Adrenal gland (tissue), 12 donors: ENCODE results near the gene CALML6. TPM values are rescaled to one million over a fixed set of nuclear protein-coding genes. Genes with fewer than 3 reads are reported as not detected.

Source experiments
- DNase-seq, 7 donors: peaks; one replicate each; pipeline ENCODE4 v3.0.0-alpha.2; 2019 to 2020
- H3K27ac ChIP-seq, 5 donors: fragments of 200-600 bp; sonication (generic) in 4 of 5; 1 replicate in 3 of 5; 2 replicates in 2 of 5; pipeline versions ENCODE4 v1.5.1 to v1.8.0; 2016 to 2020; ENCODE audit warnings: mild to moderate bottlenecking in 1 of 5
- H3K27me3 ChIP-seq: fragments of 200-600 bp; 2 replicates; pipeline ENCODE4 v1.8.0; 2021
- H3K36me3 ChIP-seq, 2 donors: fragments of 200-600 bp; replicated peaks in 1 of 2; 1 replicate in 1 of 2; 2 replicates in 1 of 2; pipeline versions ENCODE4 v1.5.1 to v1.8.0; 2018 to 2022
- H3K4me1 ChIP-seq, 2 donors: fragments of 200-600 bp; replicated peaks in 1 of 2; 1 replicate in 1 of 2; 2 replicates in 1 of 2; pipeline versions ENCODE4 v1.5.1 to v1.8.0; 2018 to 2021
- H3K4me3 ChIP-seq, 4 donors: fragments of 200-600 bp; sonication (generic) in 3 of 4; one replicate each; pipeline ENCODE4 v1.5.1; 2016 to 2018
- H3K9me3 ChIP-seq, 3 donors: fragments of 200-600 bp; sonication (generic) in 1 of 3; replicated peaks in 1 of 3; 1 replicate in 2 of 3; 2 replicates in 1 of 3; pipeline versions ENCODE4 v1.5.1 to v1.8.0; 2016 to 2021
- CTCF ChIP-seq, 6 experiments: fragments of 450-650 bp in 4 of 6; fragments of 200-600 bp in 2 of 6; sonication (generic) in 1 of 6; IDR thresholded peaks; 1 replicate in 5 of 6; 2 replicates in 1 of 6; pipeline versions ENCODE4 v1.5.1 to v1.8.0; 2016 to 2021; ENCODE audit warnings: antibody characterized with exemption in 6 of 6, mild to moderate bottlenecking in 2 of 6, moderate library complexity in 1 of 6
- POLR2A ChIP-seq, 2 donors: fragments of 450-650 bp; IDR thresholded peaks; one replicate each; pipeline ENCODE4 v1.6.1; 2017; ENCODE audit warnings: antibody characterized with exemption in 2 of 2, mild to moderate bottlenecking in 2 of 2, moderate library complexity in 1 of 2
- WGBS, 4 donors: extraction: QIAGEN DNeasy Blood & Tissue Kit in 2 of 4; methylation state at CpG; one replicate each; pipeline versions ENCODE4 v1.1.5 to v1.1.7; 2013 to 2017; 5-methylcytosine and 5-hydroxymethylcytosine counted together
- intact Hi-C, 2 donors: fragments of 100-400 bp; cut with DNase I; formaldehyde crosslinking; loops; one replicate each; pipeline versions ENCODE4 v1.14.1 to v1.15.0; 2022 to 2023
- polyA plus RNA-seq, 3 donors: library from polyadenylated mRNA; stranded (reverse); fragments of 200-250 nt in 2 of 3; fragments of 350-450 nt in 1 of 3; fragmentation: Illumina TruSeq in 1 of 3; extraction: RNeasy Lipid Tissue Mini Kit (QIAGEN cat#74804) in 1 of 3; gene quantifications; one replicate each; pipeline ENCODE4 v1.2.3, GENCODE V29; 2013 to 2014
- total RNA-seq, 9 donors: library from RNA; depleted of rRNA in 4 of 9; stranded (reverse); fragments of >200 nt in 4 of 9; fragments of 120-200 nt in 1 of 9; fragmentation: NEBNext Ultra II Directional in 1 of 9; extraction: Animal tissue kit (Norgen Biotek cat#: 25700) in 1 of 9; gene quantifications; one replicate each; pipeline versions ENCODE4 v1.1.0 to v1.2.4, GENCODE V29; 2013 to 2023
- donor health status: healthy with polysubstance abuse.
- donor health status: Bipolar disorder and iron deficiency.
- donor health status: DM: yes; HTN: yes; CAD: no.
- donor health status: DM: no; HTN: no; CAD: no.
- donor health status: DM: no; HTN: no; CAD: no.
- donor health status: DM: yes; HTN: yes; CAD: no.

Gene CALML6
- total and polyA plus RNA-seq, 12 donors: 0.17 to 4.7 (median 0.48) TPM; not detected in 6

DNA sequence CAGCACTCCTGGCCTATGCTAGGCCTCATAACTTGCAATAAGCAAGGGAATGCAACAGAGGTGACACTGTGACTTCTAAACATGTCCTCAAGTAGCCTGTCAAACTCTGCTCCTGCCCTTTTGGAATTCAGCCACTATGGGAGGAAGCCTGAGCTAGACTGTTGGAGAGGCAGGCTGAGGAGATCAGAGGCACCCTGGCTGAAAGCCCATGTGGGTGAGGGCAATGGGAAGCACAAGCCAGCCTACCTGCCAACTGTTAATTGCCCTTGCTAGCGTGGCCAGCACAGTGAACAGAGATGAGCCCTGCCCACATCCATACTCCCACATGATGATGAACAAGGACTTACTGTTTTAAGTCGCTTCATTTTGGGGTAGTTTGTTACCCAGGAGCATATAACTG, 41.9 kb upstream of the CALML6 start:
- Histone ChIP-seq H3K27me3 (no peaks in the 10 kb centered on the region), H3K27ac (peak overlapping the region in 2 of 5 donors; percentile 3 to 33), H3K4me1 (peaks cover 35 to 70% of the 10 kb centered on the region in 2 donors), H3K9me3 (no peaks in the 10 kb centered on the region), H3K4me3 (no peak overlapping the region), H3K36me3 (peaks cover 0 to 7% of the 10 kb centered on the region in 2 donors)
- no peak for TF ChIP-seq POLR2A (IDR thresholded peaks at IDR 0.05)
- no peak for TF ChIP-seq CTCF (IDR thresholded peaks at IDR 0.05)
- DNase-seq: peak; percentile 40 to 86 (median 74)
- intact Hi-C loops: no loop called here
- 60 to 73% (median 69%) methylated on average over 2 of the region's 2 CpGs for WGBS, 4 donors

GRCh38 chr1:1874901-1875300, 40.2 kb upstream of the CALML6 start:
- TF ChIP-seq POLR2A (IDR thresholded peaks at IDR 0.05) (no peak), CTCF (IDR thresholded peaks at IDR 0.05) (no peak)
- H3K27ac ChIP-seq: no peak overlapping the region
- peaks cover 24 to 65% of the 10 kb centered on the region in 2 donors for H3K4me1 ChIP-seq
- no peaks in the 10 kb centered on the region for H3K27me3 ChIP-seq
- H3K36me3 ChIP-seq: peaks cover 0 to 7% of the 10 kb centered on the region in 2 donors
- H3K9me3 ChIP-seq: no peaks in the 10 kb centered on the region
- DNase-seq: no peak
- no peak overlapping the region for H3K4me3 ChIP-seq
- WGBS, 4 donors: 96 to 97% (median 97%) methylated on average over 7 of the region's 7 CpGs
- intact Hi-C loops: no loop called here

DNA sequence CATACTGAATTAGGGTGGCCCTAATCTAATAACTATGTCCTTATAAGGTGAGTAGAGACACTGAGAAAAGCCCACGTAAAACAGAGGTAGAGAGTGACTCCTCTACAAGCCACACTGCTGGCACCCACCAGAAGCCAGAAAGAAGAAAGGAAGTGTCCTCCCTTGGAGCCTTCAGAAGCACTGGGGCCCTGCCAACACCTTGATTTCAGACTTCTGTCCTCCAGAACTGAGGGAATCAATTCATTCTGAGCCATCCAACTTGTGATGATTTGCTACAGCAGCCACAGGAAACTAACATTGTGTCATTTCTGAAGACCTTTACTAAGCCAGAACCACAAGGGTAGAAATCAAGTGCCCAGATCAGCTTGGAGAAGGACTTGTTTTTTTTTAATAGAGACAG, 39.1 kb upstream of the CALML6 start:
- no peaks in the 10 kb centered on the region for H3K9me3 ChIP-seq
- H3K4me1 ChIP-seq: peaks cover 30 to 70% of the 10 kb centered on the region in 2 donors
- no peaks in the 10 kb centered on the region for H3K27me3 ChIP-seq
- intact Hi-C loops: no loop called here
- no peak for DNase-seq
- no peak overlapping the region for H3K27ac ChIP-seq
- 67 to 76% (median 71%) methylated on average over 1 of the region's 1 CpG for WGBS, 4 donors
- TF ChIP-seq POLR2A (IDR thresholded peaks at IDR 0.05) (no peak), CTCF (IDR thresholded peaks at IDR 0.05) (no peak)
- H3K36me3 ChIP-seq: peaks cover 0 to 7% of the 10 kb centered on the region in 2 donors
- no peak overlapping the region for H3K4me3 ChIP-seq

- no peaks in the 10 kb centered on the region for H3K9me3 ChIP-seq
- no peaks in the 10 kb centered on the region for H3K27me3 ChIP-seq
- intact Hi-C loops: no loop called here
- DNase-seq: no peak
- H3K27ac ChIP-seq: no peak overlapping the region
- no peak overlapping the region for H3K4me3 ChIP-seq
- WGBS, 4 donors: 84 to 87% (median 87%) methylated on average over 11 of the region's 11 CpGs
- peaks cover 35 to 73% of the 10 kb centered on the region in 2 donors for H3K4me1 ChIP-seq
- no peak for TF ChIP-seq POLR2A (IDR thresholded peaks at IDR 0.05)
- no peak for TF ChIP-seq CTCF (IDR thresholded peaks at IDR 0.05)
- peaks cover 0 to 7% of the 10 kb centered on the region in 2 donors for H3K36me3 ChIP-seq
Measured at GRCh38 chr1:1876335-1876930, 38.6 kb upstream of the CALML6 start.
